Progenitor cell of endocrine pancreas (in vitro differentiated cells): ENCODE measurements around the gene ST7. TPM values are rescaled to one million over a fixed set of nuclear protein-coding genes. Genes with fewer than 3 reads are reported as not detected.

ENCODE experiments used
- DNase-seq: peaks from one replicate; pipeline ENCODE4 v3.0.0; 2021; ENCODE audit warnings: low spot score; ENCODE audit not compliant: unreplicated experiment
- H3K27ac Mint-ChIP-seq: 2 replicates; pipeline ENCODE4 v1.8.0; 2021; ENCODE audit warnings: mild to moderate bottlenecking, moderate library complexity, mixed read lengths
- H3K27me3 Mint-ChIP-seq: 2 replicates; pipeline ENCODE4 v1.8.0; 2021; ENCODE audit warnings: mixed read lengths
- H3K36me3 Mint-ChIP-seq: 2 replicates; pipeline ENCODE4 v1.8.0; 2022; ENCODE audit warnings: mixed read lengths; ENCODE audit not compliant: insufficient read depth
- H3K4me1 Mint-ChIP-seq: 2 replicates; pipeline ENCODE4 v1.8.0; 2021; ENCODE audit warnings: low read depth, mixed read lengths
- H3K4me3 Mint-ChIP-seq: 2 replicates; pipeline ENCODE4 v1.8.0; 2021; ENCODE audit warnings: low read depth, mild to moderate bottlenecking, moderate library complexity, mixed read lengths
- H3K9me3 Mint-ChIP-seq: 2 replicates; pipeline ENCODE4 v1.8.0; 2021; ENCODE audit warnings: low read depth, mixed read lengths
- CTCF ChIP-seq: fragments of 200-600 bp; sonication (generic); IDR thresholded peaks from one replicate; pipeline ENCODE4 v1.5.0; 2021; ENCODE audit warnings: antibody characterized with exemption, mild to moderate bottlenecking; ENCODE audit not compliant: unreplicated experiment
- total RNA-seq: library from RNA; stranded (reverse); gene quantifications from 2 replicates; pipeline ENCODE4 v1.2.1, GENCODE V29; 2021

Gene ST7
- total RNA-seq, 1 donor from 2014 or later: 24.8 TPM

- no peak for DNase-seq
- H3K27ac Mint-ChIP-seq: no peak overlapping the region
These were observed 196.4 kb downstream of the ST7 start for GRCh38 chr7:117149692-117150091.

GRCh38 chr7:117152213-117153007 lies 199.1 kb downstream of the ST7 start:
- Mint-ChIP-seq H3K27me3 (no peaks in the 10 kb centered on the region), H3K27ac (no peak overlapping the region), H3K4me3 (no peak overlapping the region), H3K9me3 (no peaks in the 10 kb centered on the region), H3K4me1 (peaks cover 13% of the 10 kb centered on the region), H3K36me3 (no peaks in the 10 kb centered on the region)
- no peak for DNase-seq
- no peak for TF ChIP-seq CTCF

More at GRCh38 chr7:117149692-117150091, 196.4 kb downstream of the ST7 start:
- Mint-ChIP-seq H3K27me3 (no peaks in the 10 kb centered on the region), H3K36me3 (no peaks in the 10 kb centered on the region), H3K9me3 (no peaks in the 10 kb centered on the region), H3K4me1 (peaks cover 17% of the 10 kb centered on the region), H3K4me3 (no peak overlapping the region)
- no peak for TF ChIP-seq CTCF

GRCh38 chr7:117153016-117153545 lies 199.8 kb downstream of the ST7 start:
- H3K4me3 Mint-ChIP-seq: no peak overlapping the region
- peaks cover 11% of the 10 kb centered on the region for H3K4me1 Mint-ChIP-seq
- H3K36me3 Mint-ChIP-seq: no peaks in the 10 kb centered on the region

GRCh38 chr7:117154721-117155120 lies 201.4 kb downstream of the ST7 start:
- Mint-ChIP-seq H3K4me1 (peaks cover 7% of the 10 kb centered on the region), H3K36me3 (no peaks in the 10 kb centered on the region)

More at GRCh38 chr7:117153016-117153545, 199.8 kb downstream of the ST7 start:
- H3K9me3 Mint-ChIP-seq: no peaks in the 10 kb centered on the region
- DNase-seq: no peak
- TF ChIP-seq CTCF: no peak
- no peak overlapping the region for H3K27ac Mint-ChIP-seq
- no peaks in the 10 kb centered on the region for H3K27me3 Mint-ChIP-seq

GRCh38 chr7:117155694-117156093 lies 202.4 kb downstream of the ST7 start:
- no peak for DNase-seq
- H3K27me3 Mint-ChIP-seq: no peaks in the 10 kb centered on the region

More at GRCh38 chr7:117154721-117155120, 201.4 kb downstream of the ST7 start:
- DNase-seq: no peak
- H3K9me3 Mint-ChIP-seq: no peaks in the 10 kb centered on the region
- no peaks in the 10 kb centered on the region for H3K27me3 Mint-ChIP-seq
- no peak overlapping the region for H3K27ac Mint-ChIP-seq
- H3K4me3 Mint-ChIP-seq: no peak overlapping the region
- no peak for TF ChIP-seq CTCF

More at GRCh38 chr7:117155694-117156093, 202.4 kb downstream of the ST7 start:
- no peak for TF ChIP-seq CTCF
- no peaks in the 10 kb centered on the region for H3K9me3 Mint-ChIP-seq
- no peaks in the 10 kb centered on the region for H3K36me3 Mint-ChIP-seq
- H3K4me1 Mint-ChIP-seq: peaks cover 3% of the 10 kb centered on the region
- no peak overlapping the region for H3K27ac Mint-ChIP-seq
- H3K4me3 Mint-ChIP-seq: no peak overlapping the region
